Endometrial microvascular endothelial cells (primary cell): ENCODE measurements around the gene KRT17. TPM values are rescaled to one million over a fixed set of nuclear protein-coding genes. Genes with fewer than 3 reads are reported as not detected.
"Not testable (repeated sequence)": the region's sequence is repeated elsewhere in the genome, so short reads cannot be mapped to it uniquely, and the experiment has no call there.

Experiments used
- in situ Hi-C: cut with HindIII; loops from 2 replicates; pipeline ENCODE4 v1.10.0; 2017; ENCODE audit warnings: low sequenced_read_pairs, low pct_unique_long_range_greater_than_20kb; ENCODE audit errors: inconsistent ontology term
- total RNA-seq: library from RNA; depleted of rRNA; stranded (reverse); fragments of >200 nt; gene quantifications from one replicate; pipeline ENCODE4 v1.2.3, GENCODE V29; 2015; ENCODE audit errors: inconsistent ontology term

KRT17 gene
- total RNA-seq, 1 donor from 2014 or later: not detected

DNA sequence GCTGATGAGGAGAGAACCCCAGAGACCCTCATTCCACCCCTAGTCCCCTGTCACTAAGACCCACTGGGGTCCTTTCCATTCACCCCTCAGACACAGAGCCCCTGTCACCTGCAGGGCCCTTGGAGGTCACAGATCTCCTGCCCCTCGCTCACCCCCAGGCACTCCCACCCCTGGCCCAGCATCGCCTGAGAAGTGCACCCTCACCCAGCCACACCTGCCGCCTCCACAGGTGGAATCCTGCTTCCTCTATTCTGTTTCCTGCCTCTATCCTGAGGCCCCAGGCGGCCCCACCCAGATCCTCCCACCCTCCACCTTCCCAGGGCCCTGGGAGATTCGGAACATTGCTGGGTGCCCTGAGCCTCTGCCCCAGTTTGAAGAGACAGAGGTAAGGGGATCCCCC lies 13.8 kb upstream of the KRT17 start:
- in situ Hi-C loops: loop anchor here (10.0 kb wide), 1 partner anchor 93 kb away; no protein-coding TSS in a partner anchor

DNA sequence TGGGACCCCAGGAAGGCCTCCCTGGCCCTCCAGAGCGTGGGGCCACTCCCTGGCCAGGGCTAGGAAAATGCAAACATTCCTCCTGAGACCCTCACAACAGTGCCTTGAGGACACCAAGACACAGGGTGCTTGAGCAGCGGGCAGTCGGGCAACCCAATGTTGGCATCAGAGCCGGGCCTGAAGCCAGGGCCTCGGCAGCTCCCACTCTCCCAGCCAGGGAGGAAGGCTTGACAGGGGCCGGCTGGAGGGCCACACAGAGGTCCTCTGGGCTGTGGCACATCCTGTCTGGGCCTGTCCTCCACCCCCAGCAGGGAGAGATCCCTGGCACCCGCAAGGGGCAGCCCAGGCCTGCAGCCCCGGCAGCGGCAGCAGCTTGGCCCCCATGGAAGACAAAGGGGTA lies 12.3 kb upstream of the KRT17 start:
- in situ Hi-C loops: loop anchor here (10.0 kb wide), 1 partner anchor 92 kb away; no protein-coding TSS in a partner anchor

DNA sequence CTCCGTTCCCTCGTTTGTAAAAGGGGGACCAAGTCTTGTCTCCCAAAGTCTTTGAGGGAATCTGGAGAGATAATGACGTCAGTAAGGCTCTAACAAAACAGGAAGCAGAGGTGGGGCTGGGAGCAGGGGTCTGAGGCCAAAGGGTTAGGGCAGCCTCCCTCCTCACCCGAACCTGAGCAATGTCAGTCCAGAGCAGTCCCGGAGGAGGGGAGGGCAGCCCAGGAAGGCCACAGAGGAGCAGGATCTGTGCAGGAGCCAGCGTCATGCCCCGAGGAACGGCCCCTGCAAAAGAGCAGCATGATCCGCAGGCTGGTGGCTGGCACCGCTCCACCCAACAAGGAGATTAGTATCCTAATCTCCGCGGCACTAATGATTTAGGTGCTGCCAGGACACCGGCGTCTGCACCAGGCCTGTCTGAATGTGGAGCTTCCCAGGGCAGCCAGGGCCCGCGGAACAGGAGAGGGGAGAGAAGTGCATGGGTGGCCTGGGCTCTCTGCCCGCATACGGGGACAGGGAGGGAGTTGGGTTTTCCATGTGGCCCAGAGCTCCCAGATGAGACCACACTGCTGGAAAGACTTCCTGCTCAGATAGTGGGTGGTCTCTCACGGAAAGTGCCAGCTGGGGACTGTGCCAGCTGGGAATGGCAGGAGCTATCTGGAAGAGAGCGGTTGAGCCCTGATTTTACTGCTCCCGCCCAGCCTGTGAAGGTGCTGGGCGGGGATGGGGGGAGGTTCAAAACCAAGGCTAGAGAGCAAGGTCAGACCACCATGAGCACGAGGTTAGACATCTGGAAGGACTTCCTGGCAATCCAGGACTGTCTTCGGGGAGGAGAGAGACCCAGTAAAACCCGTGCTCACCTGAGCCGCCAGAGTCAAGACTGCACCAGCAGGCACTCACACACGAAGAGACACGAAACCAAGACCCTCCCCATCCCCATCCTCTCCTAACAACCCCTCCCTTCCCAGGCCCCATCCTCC lies 11.0 kb upstream of the KRT17 start:
- in situ Hi-C loops: loop anchor here (10.0 kb wide), 1 partner anchor 91 kb away; no protein-coding TSS in a partner anchor

DNA sequence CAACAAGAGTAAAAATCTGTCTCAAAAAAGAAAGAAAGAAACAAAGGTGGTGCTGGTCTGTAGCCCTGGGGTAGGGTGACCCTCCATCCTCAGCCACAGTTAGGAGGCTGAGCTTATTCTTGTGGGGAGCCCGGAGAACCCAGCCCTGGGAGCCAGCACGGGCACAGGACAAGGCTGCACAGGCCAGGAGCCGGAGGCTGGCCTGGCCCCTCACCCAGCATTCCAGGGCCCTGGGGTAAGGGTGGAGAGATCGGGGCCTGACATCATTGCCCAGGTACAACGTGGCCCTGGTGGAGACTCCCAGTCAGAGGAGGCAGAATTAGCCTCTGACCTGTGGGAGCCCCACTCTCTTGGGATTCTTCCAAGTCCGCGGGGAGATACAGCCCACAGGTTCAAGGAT lies 10.3 kb upstream of the KRT17 start:
- in situ Hi-C loops: loop anchor here (10.0 kb wide), 1 partner anchor 90 kb away; no protein-coding TSS in a partner anchor

DNA sequence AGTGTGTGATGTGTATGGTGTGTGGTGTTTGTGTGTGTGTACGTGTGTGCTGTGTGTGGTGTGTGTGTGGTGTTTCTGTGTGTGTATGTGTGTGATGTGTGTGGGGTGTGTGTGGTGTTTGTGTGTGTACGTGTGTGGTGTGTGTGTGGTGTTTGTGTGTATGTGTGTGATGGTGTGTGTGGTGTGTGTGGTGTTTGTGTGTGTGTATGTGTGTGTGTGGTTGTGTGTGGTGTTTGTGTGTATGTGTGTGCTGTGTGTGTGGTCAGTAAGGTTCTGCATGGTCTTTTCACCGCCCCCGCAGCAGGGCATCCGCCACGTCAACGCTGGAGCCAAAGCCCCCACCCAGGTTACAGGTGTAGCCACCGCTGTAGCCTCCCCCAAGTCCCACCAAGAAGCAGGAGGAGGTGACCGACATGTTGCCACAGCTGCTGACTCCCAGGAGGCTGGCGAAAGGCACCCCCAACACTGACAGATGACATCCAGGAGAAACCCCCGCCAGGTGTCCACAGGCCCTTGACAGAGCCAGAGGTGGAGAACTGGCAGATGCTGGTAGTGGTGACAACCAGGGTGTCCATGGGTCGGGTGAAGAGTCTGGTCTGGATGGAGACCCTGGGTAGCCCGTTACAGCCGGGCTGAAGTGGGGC lies 9.3 kb upstream of the KRT17 start:
- in situ Hi-C loops: loop anchor here (10.0 kb wide), 1 partner anchor 89 kb away; no protein-coding TSS in a partner anchor

DNA sequence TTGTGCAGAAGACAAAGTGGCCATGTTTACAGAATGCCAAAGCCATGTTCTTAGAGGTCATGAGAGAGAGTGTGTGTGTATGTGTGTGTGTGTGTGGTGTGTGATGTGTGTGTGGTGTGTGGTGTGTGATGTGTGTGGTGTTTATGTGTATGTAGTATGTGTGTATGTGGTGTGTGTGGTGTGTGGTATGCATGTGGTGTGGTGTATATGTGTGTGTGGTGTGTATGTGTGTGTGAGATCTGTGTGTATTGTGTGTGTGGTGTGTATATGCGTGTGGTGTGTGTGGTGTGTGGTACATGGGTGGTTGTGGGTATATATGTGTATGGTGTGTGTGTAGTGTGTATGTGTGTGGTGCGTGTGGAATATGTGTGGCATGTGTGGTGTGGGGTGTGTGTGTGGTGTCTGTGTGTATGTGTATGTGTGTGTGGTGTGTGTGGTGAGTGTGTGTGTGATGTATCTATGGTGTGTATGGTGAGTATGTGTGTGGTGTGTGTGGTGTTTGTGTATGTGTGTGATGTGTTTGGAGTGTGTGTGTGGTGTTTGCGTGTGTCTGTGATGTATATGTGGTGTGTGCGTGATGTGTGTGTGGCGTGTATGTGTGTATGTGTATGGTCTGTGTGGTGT lies 8.2 kb upstream of the KRT17 start:
- in situ Hi-C loops: loop anchor here (10.0 kb wide), 1 partner anchor 88 kb away; no protein-coding TSS in a partner anchor

DNA sequence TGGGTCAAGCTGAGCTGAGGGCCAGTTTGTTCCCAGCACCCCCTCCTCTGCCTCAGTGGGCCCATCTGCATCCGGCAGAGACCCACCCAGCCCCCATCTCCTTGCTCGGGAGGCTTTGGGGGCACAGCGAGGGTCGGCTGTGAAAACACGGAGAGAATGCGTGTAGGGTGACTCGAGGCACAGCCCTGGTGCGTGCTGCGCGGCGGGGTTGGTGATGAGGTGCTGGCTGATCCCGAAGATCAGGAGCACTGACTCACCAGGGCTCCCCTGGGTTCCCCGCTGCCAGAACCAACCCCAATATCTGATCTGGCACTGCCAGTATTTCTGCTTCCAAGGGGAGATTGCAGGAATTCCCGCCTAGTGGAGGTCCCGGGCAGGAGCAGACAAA lies 7.5 kb upstream of the KRT17 start:
- in situ Hi-C loops: loop anchor here (10.0 kb wide), 1 partner anchor 87 kb away; no protein-coding TSS in a partner anchor

DNA sequence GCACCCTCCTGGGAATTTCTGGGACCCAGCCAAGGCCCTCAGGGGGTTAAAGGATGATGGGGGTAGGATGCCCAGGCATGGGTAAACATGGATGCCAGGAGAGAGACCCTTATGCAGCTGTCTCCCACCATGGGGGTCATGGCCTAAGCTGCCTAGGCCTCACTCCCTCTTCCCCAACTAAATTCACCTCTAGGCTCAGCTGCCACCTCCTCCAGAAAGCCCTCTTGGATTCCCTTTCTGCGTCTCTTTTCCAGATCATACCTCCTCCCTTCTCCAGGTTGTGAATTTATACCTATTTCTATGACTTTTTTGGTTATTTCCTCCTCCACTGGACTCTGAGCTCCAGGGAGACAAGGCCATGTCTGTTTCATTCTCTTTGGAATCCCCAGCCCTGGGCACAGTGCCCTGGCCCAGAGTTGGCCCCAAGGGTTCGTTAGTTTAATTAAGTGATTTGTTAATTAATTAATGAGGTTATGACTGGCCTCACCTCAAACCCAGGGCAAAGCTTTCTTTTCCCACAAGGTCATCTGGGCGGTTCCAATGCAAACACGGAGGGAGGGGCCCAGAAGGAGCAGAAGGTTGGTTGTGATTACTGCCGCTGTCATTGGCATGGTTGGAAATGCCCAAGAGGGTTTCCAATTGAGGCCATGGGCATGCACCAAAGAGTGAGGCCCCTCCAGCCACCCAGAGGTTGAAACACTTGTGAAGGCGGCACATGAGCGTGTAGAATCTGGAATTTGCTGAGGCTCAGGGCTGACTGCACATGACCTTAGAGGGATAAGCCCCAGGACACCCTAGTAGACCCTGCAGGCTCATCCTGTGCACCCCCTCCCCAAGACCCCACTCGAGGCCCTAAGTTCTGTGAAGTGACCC lies 6.9 kb upstream of the KRT17 start:
- in situ Hi-C loops: loop anchor here (10.0 kb wide), 1 partner anchor 86 kb away; no protein-coding TSS in a partner anchor

DNA sequence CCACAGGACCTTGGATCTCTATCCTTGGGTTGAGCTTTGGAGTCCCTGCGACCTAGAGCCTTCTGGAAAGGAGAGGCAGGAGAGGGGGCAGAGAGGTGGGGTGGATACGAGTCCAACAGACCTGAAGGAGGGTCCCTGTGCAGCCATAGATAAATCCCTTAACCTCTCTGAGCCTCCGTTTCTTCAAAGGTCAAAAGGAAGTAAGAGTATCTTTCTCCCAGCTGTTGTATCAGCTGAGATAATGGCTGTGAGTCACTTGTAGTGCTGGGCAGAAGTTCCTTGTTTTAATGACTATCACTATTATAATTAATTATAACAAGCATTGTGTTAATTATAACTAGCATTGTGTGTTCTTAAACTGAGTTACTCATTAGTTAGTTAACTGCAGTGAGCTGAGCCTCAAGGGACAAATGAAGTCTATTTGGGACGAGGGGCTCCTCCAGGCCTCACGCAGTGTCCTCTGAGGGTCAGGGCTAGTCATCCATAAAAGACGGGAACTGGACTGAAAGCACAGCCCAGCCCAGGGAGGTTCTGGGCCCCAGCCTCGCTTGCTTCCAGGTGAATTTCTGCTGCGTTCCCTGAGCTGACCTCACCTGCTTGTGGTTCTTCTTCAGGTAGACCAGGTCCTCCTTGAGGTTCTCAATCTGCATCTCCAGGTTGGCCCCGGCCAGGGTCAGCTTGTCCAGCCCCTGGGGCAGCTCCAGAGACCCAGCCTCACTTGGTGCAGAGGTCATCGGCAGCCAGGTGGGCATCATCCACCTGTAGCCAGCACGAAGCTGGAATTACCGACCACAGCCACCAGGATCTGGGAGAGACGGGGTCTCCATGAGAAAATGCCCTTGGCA lies 5.7 kb upstream of the KRT17 start:
- in situ Hi-C loops: loop anchor here (10.0 kb wide), 1 partner anchor 85 kb away; no protein-coding TSS in a partner anchor

DNA sequence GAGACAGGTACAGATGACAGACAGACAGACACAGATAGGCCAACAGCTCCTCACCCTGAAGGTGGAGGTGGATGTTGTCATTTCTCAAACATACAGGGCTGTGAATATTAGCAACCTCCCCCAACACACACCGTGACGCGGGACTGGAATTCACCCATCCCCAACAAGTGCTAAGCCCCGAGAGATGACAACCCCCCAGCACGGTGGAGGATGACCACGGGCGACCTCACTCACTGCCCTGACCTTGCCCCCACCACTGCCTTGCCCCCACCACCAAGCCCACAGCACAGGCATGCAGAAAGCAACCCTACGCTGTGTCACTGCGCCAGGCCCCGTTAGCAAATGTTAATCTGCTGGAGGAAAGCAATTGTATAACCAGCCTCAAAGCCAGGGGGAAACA lies 4.9 kb upstream of the KRT17 start:
- in situ Hi-C loops: no loop called here

DNA sequence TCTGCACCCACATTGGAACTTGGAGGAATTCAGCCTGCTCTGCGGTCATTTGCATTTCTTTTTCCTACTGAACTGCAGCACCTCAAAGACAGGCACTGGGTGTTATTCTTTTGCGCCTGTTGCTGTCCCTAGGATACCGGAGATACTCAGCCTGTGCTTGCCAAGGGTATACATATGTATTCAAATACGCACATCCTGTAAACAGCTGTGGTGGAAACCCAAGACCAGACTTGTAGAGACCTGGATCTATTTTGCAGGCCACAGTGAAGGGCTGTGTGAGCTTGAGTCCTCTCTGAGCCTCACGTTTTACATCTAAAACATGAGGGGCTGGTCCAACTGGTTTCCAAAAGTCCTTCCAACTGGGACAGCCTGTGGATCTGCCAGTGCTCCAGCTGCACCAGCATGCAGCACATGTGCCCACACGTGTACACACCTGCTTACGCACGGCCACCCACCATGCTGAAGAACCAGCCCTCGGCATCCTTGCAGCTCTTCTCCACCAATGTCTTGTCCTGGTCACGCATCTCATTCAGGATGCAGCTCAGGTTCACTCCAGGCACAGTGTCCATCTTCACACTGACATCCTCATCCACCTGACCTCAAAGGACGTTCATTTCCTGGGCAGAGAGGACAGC lies 4.4 kb upstream of the KRT17 start:
- in situ Hi-C loops: not testable (repeated sequence)

DNA sequence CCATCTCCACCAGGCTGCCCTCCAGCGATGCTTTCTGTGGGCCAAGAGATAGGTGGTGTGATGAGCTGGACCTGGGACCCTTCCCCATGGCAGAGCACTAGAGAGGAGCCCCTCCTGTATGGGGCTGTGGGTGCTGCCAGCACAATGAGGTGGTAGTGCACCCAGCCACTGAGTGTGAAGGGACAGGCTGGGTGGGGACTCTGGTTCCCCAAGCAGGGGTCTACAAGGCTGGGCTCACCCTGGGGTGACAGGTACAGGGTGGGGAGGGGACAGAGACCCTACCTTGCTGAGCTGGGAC lies 3.6 kb upstream of the KRT17 start:
- in situ Hi-C loops: not testable (repeated sequence)

DNA sequence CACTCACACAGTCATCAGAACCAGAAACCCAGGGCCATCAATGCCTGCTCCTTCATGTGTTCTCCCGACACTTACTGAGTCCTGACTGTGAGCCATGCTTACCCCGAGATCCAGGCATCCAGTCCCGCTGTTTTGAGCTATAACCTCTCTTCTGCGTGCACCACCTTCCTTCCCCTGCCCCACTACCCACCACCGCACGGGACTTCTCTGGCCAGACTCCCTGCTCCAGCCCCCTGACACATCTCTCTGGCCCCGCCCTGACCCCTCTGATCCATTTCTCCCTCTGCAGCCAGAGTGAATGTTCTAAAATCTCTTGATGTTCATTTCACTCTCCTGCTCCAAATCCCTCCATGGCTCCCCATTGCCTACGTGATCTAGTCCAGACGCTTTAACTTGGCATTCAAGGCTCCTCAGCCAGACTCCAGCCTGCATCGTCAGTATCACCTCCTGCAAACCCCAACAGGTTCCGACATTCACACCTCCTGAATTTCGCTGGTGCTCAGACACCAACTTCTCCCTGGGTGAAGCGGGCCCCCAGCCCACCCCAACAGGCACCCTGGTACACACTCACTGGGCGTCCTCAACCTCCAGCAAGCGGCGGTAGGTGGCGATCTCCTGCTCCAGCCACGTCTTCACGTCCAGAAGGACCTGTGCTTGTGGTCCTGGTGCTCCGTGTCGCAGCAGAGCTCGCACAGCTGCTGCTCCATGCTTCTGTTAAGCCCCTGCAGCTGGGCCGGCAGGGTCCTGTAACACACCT lies 3.1 kb upstream of the KRT17 start:
- in situ Hi-C loops: no loop called here

DNA sequence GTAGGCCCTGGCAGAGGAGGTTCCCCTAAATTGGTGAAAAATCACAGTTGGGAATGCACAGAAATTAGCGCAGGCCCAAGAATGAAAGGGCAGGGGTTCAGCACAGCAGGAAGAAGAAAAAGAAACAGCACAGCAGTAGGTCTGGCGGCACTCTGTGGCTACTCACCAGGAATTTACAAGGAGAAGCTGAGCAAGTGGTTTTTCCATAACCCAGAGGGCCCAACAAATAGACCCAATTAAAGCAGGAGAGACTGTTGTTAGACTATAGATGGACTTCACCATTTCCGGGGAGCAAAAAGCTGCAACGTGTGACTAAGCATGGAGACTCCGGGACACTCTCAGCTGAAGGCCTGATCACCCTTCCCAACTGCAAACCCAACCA lies 2.5 kb upstream of the KRT17 start:
- in situ Hi-C loops: not testable (repeated sequence)

DNA sequence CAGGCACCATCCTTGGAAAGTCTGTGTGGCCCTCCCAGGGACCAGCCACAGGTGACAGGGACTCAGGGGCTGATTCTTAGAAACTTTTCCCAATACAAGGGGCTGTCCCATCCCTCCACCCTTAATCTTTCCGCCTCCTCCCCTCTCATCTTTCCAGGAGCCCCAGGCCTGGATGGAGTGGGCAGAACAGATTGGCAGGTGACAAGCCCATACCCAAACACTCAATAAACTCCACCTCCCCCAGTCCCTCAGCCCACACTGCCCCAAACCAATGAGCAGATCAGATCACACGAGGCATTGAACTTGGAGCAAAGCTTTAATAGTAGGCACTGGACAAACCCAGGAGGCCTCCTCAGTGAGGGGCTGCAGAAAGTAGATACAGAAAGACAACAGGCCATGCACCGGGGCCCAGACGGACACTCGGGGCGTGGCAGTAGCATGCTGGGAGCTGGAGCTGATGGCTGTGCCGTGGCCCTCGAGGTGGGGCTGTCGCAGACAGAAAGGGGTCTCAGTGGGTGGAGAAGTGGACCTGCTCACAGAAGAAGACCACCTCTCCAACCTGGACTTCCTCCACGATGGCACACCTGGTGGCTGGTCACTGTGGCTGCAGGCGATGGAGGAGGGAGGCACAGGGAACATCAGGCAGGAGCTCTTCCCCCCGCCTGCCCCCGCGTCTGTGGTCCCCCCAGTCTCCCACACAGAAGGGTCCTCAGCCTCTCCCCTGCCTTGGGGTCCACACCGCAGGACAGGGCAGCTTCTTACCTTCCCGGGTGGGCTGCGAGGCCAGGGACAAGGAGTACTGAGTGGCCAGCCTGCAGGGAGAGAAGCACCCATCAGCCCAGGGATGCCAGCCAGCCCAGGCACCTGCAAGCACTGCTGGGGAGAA lies 1.9 kb upstream of the KRT17 start:
- in situ Hi-C loops: not testable (repeated sequence)

DNA sequence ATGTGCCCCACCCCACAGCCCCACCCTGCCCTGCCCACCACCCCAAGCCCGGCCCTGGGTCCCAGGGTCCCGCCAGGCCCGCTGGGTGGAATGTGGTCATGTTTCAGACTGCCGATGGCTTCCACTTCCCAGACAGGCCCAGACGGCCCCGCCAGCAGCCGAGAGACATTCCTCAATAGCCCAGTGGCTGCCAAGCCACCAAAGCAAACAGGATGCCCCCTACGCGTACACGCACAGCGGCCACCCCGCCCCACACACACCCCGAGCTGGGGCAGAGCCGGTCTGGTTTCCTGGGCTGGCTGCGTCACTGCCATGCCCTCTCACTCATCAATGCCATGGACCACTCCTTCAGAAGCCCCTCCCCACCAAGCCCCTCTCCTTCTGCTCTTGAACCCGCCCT lies 1.2 kb upstream of the KRT17 start:
- in situ Hi-C loops: no loop called here
